Activated CD8-positive, alpha-beta memory T cell treated with anti-CD3 and anti-CD28 coated beads for 1 hour (primary cell): ENCODE measurements around the gene EVC2.
"Not testable (repeated sequence)": the region's sequence is repeated elsewhere in the genome, so short reads cannot be mapped to it uniquely, and the experiment has no call there.

Source experiments
- DNase-seq, 2 donors: peaks; one replicate each; pipeline ENCODE4 v3.0.0-alpha.2; 2020; ENCODE audit warnings: low read depth in 1 of 2; ENCODE audit errors: extremely low read depth in 1 of 2

The EVC2 gene

DNA sequence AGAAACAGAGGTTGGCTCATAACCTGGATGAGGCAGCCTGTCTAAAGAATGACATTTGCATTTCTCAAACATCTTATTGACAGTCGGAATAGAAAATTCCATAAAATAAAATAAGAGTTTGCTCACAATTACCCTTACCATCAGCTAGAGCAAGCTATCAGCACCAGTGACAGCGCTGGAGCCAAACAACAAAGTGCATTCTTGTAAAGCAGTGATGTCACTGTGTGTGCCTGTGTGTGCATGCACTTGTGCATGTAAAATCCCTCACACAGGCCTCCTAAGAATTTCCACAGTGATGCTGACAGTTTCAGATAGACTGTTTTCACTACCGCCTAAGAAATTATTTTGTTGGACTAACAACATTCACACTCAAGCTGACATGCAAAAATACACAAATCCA, 77.6 kb downstream of the EVC2 start:
- no peak for DNase-seq

DNA sequence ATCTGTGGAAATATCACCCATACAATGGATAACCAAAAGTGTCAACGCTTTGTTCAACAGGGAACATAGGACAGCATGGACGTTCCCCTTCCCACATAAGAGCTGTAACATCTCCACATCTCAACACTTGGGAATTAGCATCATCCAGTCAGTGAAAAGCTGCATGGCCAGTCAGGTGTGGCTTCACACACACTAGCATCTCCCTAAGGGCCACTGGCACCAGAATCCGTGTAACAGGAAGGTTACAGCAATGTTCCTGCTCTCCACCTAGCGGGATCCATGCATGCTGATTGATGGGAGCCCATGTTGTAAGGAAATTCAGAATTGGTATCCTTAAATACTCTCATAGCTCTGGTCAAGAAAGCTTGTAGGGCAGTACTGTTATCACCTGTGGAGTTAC, 78.8 kb downstream of the EVC2 start:
- no peak for DNase-seq

DNA sequence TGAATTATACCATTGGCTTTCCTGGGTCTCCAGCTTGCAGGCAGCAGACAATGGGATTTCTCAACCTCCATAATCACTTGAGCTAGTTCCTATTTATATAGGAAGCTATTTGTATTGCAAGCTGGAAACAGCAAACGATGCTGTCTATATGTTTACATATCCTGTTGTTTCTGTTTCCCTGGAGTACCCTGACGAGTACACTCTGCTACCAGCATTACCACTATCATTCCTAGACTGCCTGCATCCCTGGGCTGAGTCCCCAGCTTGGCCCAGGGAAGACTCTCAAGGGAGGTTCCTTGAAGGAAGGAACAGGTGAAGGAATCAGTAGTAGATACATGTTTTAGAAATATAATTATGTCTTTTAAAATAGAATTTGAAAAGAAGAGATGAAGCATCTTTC, 81.4 kb downstream of the EVC2 start:
- DNase-seq, result no peak

DNA sequence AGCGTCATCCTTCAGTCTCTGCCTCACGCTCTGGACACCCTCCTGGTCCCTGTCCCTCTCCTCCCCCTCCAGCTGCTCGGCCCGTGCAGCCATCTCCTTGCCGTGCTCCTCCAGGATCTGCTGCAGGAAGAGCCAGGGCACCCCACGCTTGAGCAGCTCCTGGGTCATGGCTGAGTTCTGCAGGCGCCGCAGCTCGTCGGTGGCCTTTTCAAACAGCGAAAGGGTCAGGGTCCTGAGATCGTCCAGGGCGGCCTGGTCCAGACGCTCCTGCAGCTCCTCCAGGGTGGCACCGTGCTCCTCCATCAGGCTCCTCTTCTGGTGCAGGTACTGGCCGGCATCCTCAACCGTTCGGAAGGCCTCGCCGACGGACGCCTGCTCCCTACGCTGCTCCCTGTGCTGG, 85.8 kb downstream of the EVC2 start:
- DNase-seq, result no peak

DNA sequence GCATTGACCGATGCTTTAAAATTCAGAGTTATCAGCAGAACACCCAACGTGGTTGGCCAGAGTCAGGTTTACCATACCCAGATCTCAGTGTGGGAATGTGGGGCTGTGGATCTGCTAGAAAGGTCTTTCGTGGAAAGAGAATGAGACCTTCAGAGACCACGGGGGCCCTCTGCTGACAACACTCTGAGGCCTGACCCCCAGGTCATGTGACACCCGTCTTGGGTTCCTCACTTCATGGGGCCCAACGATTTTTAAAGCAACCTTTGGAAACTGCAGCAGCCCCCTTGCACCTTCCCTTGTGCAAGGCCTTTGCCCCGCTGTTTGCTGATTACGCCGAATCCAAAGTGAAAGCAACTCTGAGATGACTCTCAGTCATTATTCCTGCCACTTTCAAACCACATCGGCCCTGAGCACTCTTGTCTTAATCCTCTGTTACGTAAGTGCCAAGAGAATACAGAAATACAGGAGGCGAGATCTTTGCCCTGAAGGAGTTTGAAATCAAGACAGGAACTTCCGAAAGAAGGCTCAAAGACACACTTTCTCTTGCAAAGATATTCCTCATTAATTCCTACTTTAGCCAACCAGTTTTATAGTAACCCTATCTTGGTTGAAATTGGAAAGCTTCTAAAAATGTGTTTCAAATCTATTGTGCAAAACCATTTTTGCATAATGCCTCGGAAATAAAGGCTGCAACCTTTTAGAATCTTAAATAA, 88.3 kb downstream of the EVC2 start:
- no peak for DNase-seq

DNA sequence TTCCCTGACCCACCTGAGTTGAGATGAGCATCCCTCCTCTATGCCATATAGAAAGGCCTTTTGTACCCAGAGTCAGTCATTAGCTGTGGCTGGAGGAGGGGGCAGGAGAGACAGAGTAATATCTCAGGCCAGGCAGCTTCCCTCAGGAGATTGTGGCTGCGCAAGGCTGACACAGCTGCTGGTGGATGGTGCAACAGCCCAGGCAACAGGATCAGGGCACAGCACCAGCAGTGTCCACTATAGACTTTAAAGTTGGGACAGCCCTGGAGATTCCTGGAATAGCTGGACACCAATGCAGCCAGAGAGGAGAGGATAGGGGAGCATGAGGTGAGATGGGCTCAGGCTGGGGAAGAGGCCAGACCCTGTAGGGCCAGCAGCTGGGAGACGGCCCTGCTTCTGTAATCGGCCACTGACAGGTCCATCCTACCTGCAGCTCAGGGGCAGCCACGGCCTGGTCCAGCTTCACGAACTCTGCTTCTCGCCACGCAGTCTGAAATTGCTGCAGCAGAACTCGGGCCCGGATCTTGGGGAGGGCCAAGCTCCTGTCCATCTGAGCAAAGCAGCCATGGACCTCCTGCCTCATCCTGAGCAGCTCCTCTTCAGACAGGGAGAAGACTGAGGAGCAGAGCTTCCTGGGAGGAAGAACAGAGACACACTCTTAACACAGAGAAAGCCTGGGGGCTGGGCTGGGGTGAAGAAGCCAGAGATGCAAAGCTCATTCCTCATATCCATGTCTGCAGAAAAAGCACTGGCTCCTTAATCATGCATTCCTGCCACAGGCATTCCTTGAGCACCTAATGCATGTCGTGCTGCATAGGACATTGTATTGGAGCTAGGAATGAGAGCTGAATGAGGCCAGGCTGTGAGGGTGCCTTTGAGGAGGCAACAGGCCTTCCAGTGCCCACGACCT, 90.1 kb downstream of the EVC2 start:
- no peak for DNase-seq

DNA sequence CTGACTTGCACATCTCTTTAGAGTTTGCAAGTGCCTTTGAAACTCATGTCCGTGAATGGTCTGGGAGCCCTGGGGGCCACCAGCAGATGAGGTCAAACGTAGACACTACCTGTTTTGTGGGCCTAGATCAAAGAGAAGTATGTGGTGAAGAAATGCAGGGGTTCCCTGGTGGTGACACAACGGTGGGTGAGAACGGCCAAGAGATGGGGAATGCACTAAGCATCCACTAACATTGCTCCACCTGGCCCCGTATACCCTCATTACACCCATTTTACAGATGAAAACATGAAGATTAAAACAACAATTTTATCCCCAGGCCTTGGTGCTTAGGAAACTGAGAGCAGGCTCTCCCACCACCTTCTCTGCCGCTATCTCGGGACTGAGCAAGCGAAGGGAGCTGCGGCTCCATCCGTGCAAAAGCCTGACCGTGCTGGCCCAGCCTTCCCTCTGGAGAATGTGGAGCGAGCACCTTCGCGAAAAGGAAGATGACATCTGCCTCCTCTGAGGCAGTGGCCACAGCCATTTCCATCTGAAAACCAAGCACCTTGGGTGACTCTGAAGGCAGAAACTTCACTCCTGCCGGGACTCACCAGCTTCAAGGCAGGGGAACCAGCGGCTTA, 91.9 kb downstream of the EVC2 start:
- DNase-seq, result no peak

DNA sequence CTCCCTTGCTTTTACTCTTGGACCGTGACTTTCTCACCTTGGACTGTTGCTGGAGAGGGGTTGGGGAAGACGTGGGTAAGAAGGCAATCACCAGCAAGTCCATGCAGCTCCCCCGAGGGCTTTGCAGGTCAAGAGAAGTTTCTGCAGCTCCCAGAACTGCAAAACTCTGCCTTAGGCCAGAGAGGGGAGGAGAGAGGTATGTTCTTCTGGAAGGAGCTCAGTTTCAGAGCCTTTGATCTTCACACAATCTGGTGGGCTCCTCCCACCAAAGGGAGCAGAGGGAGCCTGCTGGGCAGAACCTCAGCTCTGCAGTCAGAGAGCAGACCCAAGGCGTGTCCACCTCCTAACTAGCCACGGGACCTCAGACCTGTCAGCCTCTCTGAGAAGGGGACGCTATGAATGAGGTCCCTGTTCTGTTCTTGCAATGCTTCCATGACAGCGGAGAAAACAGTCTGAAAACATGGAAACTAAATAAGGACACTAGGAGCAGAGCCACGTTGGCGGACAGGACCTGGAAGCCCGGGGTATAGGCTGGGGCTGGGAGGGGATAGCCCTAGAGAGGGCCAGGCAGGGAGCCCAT, 92.8 kb downstream of the EVC2 start:
- DNase-seq, result no peak

DNA sequence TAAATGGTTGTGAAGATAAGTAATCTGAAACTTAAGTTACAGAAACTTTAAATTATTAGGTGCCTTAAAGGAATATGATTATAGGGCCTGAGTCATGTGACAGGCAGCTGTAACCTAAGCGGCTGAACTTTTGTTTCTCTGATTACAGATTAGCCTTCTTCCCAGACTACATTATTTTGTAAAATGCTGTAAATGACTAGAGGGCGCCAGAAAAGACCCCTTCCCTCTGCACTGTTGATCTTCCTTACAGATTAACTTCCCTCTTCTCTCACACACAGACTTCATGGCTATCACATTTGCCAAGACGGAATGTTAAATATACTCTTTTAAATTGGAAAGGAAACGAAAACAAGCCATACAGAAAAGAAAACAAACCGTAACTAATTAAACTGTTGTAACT, 96.6 kb downstream of the EVC2 start:
- no peak for DNase-seq

DNA sequence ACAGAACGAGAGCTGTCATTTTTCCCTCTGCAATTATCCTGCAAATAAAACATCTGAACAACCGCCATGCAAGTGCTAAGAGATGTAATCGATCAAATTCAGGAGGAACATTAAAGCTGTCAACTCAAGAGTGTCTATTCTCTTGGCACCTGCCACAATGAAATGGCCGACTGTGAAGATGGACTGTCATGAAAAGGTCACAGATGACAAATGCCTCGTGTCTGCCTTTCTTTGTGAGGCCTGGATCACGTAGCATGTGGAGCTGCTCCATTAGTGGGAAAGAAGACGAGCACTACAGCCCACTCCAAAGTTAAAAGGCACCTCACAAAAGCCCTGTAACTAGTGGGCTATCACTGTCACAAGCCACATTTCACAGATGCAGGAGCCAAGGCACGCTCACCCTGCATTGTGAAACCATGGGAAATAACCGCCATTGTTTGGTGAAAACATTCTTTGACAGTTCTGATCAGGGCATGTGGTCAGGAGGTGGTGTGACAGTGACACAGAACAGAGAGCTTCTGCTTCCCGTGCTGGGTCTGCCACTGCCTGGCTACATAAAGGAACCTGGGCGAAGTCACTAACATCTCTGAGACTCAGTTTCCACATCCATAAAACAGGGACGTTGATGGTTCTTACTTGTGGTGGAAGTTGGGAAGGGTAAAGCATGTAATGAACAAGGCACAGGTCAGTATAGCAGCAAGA, 98.9 kb downstream of the EVC2 start:
- no peak for DNase-seq

DNA sequence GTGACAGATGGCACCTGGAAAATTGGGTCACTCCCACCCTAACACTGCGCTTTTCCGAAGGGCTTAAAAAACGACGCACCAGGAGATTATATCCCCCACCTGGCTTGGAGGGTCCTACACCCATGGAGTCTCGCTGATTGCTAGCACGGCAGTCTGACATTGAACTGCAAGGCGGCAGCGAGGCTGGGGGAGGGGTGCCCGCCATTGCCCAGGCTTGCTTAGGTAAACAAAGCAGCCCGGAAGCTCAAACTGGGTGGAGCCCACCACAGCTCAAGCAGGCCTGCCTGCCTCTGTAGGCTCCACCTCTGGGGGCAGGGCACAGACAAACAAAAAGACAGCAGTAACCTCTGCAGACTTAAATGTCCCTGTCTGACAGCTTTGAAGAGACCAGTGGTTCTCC, 114.5 kb downstream of the EVC2 start:
- DNase-seq, result not testable (repeated sequence)

DNA sequence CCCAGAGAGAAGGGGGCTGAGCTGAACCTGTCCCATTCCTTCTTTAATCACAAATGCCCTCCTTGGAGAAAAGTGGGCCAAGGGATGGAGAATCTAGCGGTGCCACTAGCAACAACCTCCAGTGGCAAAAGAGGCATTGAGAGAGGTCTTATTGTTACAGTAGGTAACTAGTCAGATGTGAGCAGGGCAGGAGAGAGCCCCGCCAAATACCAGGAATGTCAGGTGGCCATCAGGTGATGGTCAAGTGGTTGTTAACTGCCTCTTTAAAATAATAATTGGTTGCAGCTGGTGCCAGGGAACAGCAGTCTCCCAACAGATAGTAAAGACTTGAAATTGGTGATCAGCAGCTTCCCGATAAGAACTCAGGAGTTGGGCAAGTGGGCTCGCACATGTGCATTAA, 116.1 kb downstream of the EVC2 start:
- DNase-seq, result no peak

DNA sequence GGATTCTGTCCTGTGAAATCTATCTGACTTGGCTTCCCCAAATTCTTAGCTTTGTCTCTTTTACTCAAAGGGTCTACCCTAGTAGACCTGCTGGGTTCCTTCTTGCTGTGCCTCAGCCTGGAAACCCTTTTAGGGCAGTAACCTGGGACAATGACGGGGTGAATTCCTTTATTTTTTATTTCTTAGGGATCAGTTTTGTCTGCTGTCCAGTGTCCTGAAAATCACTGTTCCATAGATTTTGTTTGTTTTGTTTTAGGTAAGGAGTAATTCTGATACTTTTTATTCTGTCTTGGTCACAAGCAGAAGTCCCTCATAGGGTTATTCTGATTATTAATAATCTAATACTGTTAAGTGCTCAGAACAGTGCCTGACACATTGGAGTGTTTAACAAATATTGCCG, 118.9 kb downstream of the EVC2 start:
- DNase-seq, result no peak

DNA sequence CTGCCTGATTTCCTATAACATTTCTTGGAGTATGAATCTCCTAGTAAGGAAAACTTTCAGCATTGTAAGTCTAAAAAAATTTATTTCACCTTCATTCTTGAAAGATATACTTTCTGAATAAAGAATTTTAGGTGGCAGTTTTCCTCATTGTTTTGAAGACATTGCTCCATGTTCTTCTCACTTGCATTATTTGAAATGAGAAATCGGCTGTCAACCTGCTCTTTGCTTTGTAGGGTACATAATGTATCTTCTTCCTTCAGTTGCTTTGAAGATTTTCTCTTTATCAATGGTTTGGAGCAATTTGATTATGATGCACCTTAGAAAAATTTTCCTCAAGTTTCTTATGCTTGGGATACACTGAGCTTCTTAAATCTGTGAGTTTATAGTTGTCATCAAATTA, 120.3 kb downstream of the EVC2 start:
- DNase-seq, result no peak

DNA sequence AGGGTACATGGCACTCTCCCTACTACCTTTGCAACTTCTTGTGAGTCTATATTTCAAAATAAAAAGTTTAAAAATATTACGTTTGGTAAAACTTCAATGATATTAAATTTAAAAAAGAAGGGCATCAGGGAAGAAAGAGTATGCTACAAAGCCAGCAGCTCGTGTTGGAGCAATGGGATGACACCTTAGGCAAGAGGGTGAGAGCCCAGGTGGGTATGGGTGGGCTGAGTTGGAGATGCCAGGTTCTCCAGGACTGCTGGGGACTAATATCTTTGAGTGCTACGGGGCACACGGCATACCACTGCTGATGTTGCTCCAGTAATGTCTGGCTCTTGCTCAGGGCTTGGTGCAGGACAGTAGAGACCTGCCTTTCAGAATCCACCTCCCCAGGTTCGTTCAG, 132.4 kb downstream of the EVC2 start:
- no peak for DNase-seq

DNA sequence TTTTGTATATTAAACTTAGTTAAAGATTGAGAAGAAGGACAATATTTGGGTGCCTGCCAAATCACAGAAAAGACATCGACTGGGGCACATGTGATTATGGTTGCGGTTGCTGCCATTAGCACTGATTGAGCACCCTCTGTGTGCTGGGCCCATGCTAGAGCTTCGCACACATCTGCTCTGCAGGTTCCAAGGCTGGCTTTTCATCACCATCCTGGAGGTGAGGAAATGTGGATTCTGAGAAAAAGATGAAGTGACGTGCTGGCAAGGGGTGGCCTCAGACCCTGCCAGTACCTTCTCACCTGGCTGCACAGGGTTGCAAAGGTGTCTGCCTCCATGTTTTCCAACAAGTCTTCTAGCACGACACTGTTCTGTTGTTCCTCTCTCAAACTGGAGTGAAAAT, 134.0 kb downstream of the EVC2 start:
- DNase-seq, result no peak

DNA sequence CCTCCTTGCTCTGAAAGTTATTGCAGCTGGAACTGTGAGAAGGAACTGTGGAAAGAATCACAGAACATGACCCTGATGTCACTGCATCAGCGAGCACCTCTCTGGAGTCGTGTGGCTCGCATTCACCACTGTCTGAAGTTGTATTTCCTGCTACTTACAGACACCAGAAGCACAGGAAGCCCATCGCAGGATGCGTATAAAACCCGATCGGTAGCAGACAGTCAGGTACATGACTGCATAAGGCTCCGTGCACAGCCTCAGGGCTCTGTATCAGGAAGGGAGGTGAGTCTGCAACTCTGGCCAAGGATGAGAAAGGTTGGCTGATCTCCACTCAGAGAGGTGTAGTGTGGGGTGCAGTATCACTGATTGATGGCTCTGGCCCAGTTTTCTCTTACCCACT, 134.4 kb downstream of the EVC2 start:
- DNase-seq, result no peak

DNA sequence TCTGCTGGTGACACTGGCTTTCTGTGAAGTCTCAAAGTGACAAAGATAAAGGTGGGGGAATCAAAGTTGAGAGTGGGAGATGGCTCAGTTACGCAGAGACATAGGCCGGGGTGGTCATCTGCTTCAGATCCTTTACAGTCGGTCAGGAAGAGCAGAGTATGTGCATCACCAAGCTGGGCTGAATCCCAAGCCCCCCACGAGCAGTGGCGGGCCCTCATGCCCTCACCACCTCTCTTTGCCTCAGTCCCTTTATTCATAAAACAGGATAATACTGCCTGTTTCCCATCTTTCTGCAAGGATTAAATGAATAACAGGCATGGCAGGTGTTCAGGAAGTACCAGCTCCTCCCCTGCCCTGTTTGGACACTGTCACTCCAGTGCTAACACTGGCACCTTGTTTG, 135.6 kb downstream of the EVC2 start:
- no peak for DNase-seq

DNA sequence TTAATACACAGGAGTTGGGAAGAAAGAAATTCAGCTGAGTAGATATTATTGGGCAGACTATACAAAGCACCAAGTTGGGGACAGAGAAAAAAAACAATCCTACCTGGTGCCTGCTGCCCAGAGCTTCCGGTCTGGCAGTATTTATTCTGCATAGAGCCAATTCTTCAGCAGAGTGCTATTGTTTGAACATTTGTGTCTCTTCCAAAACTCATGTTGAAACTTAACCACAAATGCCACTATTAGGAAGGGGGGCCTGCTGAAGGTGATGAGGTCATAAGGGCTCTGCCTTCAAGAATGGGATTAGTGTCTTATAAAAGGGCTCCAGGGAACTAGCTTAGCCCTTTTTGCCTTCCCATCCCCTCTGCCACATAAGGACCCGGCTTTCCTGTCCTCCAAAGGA, 136.2 kb downstream of the EVC2 start:
- no peak for DNase-seq

DNA sequence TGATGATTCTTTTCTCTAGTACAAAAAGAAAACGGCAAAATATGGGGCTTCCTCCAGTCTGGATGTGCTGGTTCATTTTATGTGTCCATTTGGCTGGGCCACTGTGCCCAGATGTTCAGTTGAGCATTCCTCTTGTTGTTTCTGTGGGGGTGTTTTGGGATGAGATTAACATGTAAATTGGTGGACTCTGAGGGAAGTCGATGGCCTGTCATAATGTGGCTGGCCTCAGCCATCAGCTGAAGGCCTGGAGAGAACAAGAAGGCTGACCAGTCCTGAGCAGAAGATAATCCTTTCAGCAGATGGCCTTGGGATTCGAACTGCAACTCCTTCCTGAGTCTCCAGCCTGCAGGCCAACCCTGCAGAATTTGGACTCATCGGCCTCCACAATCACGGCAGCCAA, 136.7 kb downstream of the EVC2 start:
- no peak for DNase-seq

DNA sequence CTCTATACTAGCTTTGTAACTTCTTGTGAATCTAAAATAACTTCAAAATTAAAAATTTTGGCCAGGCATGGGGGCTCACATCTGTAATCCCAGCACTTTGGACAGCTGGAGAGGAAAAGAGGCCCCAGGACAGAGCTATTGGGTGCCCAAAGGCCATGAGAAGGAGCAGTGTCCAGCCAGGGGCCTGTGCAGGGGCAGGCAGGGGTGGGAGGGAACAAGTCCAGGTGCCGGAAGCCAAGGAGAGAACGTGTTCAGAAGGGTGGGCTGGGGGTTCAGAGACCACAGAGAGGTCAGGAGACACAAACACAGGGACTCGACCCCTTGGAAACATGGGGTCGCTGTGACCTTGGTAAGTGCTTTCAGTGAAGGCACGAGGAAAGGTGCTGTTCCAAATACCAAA, 138.9 kb downstream of the EVC2 start:
- no peak for DNase-seq
